OCI-LY7 (cell line): ENCODE measurements around the gene CR1L. TPM values are rescaled to one million over a fixed set of nuclear protein-coding genes. Genes with fewer than 3 reads are reported as not detected.
A peak's percentile ranks its signal among the peaks of the same experiment; 100 is the strongest.

Experiments
- BruUV-seq: library from RNA; stranded (reverse); fragments of 400-500 nt; replicated peaks from 2 replicates; lab custom pipeline; 2021; lab: Mats Ljungman, UMichigan
- CTCF ChIA-PET: fragments of 300-600 bp; sonication (Branson Sonifier 250); formaldehyde crosslinking; loops from one replicate; lab custom pipeline; 2022; ENCODE audit warnings: antibody characterized with exemption; ENCODE audit not compliant: unreplicated experiment; lab: Charles Lee
- POLR2A ChIA-PET: fragments of 300-600 bp; sonication (Branson Sonifier 250); formaldehyde crosslinking; loops from one replicate; lab custom pipeline; 2022; ENCODE audit warnings: antibody characterized with exemption; lab: Charles Lee
- DNase-seq: peaks from one replicate; pipeline ENCODE4 v3.0.0-alpha.2; 2015; ENCODE audit warnings: low spot score
- H2AFZ ChIP-seq: fragments of 200-600 bp; sonication (generic), shearing (Covaris generic); 2 replicates; pipeline ENCODE4 v1.6.1; 2014; ENCODE audit warnings: mild to moderate bottlenecking, antibody characterized with exemption, low read length, moderate library complexity
- H3K27ac ChIP-seq: fragments of 200-600 bp; sonication (generic); 2 replicates; pipeline ENCODE4 v1.5.1; 2014; ENCODE audit warnings: mixed run types, low read depth, mild to moderate bottlenecking, moderate library complexity, low read length, inconsistent platforms; ENCODE audit not compliant: poor library complexity, severe bottlenecking
- H3K36me3 ChIP-seq: fragments of 200-600 bp; sonication (generic); 2 replicates; pipeline ENCODE4 v1.6.1; 2014; ENCODE audit warnings: mild to moderate bottlenecking, antibody characterized with exemption, low read length, moderate library complexity, mixed read lengths; ENCODE audit not compliant: insufficient read depth
- H3K4me1 ChIP-seq: fragments of 200-600 bp; sonication (generic); 2 replicates; pipeline ENCODE4 v1.5.1; 2014; ENCODE audit warnings: mild to moderate bottlenecking, low read length; ENCODE audit not compliant: insufficient read depth, poor library complexity, severe bottlenecking
- H3K4me2 ChIP-seq: fragments of 200-600 bp; sonication (generic); 2 replicates; pipeline ENCODE4 v1.6.1; 2014; ENCODE audit warnings: mild to moderate bottlenecking, low read length
- H3K4me3 ChIP-seq: fragments of 200-600 bp; sonication (generic); 2 replicates; pipeline ENCODE4 v1.5.1; 2014; ENCODE audit warnings: mild to moderate bottlenecking, low read depth, low read length; ENCODE audit not compliant: poor library complexity, severe bottlenecking
- H3K79me2 ChIP-seq: fragments of 200-600 bp; sonication (generic); 2 replicates; pipeline ENCODE4 v1.6.1; 2016; ENCODE audit warnings: low read depth, mild to moderate bottlenecking, low read length, moderate library complexity, mixed read lengths; ENCODE audit not compliant: insufficient read depth
- H3K9me2 ChIP-seq: fragments of 200-600 bp; sonication (generic); 2 replicates; pipeline ENCODE4 v1.6.1; 2016; ENCODE audit warnings: mild to moderate bottlenecking, low read length, mixed read lengths; ENCODE audit not compliant: insufficient read depth
- H3K9me3 ChIP-seq: fragments of 200-600 bp; sonication (generic); 2 replicates; pipeline ENCODE4 v1.6.1; 2014; ENCODE audit warnings: mild to moderate bottlenecking, mixed run types, low read length, mixed read lengths
- H4K20me1 ChIP-seq: fragments of 200-600 bp; sonication (generic); 2 replicates; pipeline ENCODE4 v1.6.1; 2014; ENCODE audit warnings: mild to moderate bottlenecking, antibody characterized with exemption, low read length, moderate library complexity, mixed read lengths; ENCODE audit not compliant: insufficient read depth
- EZH2phosphoT487 ChIP-seq: fragments of 200-600 bp; sonication (generic); IDR thresholded peaks from 2 replicates; pipeline ENCODE4 v1.6.1; 2018; ENCODE audit warnings: low read depth, borderline replicate concordance, mild to moderate bottlenecking, mixed run types, antibody characterized with exemption, low read length, moderate library complexity, mixed read lengths
- intact Hi-C: fragments of 100-400 bp; cut with micrococcal nuclease; formaldehyde crosslinking; loops from one replicate; pipeline ENCODE4 v1.10.0; 2022; ENCODE audit not compliant: unreplicated experiment
- total RNA-seq, 2 experiments: library from RNA; depleted of rRNA in 1 of 2; stranded (reverse); fragments of >200 nt in 1 of 2; shearing (Covaris generic) in 1 of 2; gene quantifications; 2 replicates each; pipeline ENCODE4 v1.2.3, GENCODE V29; 2014 to 2022
- TF ChIP-seq, protein P1 (sequence below): fragments of 200-600 bp; sonication (generic); conservative IDR thresholded peaks from 2 replicates; pipeline ENCODE4 v1.5.1; 2014; ENCODE audit warnings: mild to moderate bottlenecking, antibody characterized with exemption, low read length, moderate library complexity, mixed read lengths

The CR1L gene
- total RNA-seq, 2 experiments from 2014 or later: not detected

DNA sequence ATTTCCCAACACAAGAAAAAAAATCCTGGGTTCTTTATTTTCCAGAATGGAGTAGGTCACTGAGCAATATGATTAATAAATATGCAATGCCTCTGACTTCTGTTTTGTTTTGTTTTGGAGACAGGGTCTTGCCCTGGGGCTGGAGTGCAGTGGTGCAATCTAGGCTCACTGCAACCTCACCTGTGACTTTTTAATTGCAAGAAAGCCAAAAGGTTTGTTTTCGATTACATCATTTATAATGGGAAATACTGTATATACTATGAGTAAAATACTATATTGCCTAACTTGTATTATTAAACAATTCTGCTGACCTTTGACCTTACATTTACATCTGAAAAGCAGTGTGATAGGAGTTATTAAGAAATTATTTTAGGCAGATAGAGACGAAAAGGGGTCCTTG is 95.3 kb downstream of the CR1L start:
- Histone ChIP-seq H3K9me2 (no peaks in the 10 kb centered on the region), H3K4me3 (no peak overlapping the region), H3K4me2 (no peak overlapping the region), H3K9me3 (no peaks in the 10 kb centered on the region), H3K4me1 (peaks cover 24% of the 10 kb centered on the region), H3K79me2 (no peaks in the 10 kb centered on the region), H4K20me1 (no peaks in the 10 kb centered on the region), H3K36me3 (no peaks in the 10 kb centered on the region), H2AFZ (peak overlapping the region; percentile 33; the same call in 1 of the 2 replicates), H3K27ac (no peak overlapping the region)
- CTCF ChIA-PET: no interaction called here
- no TSS peak for BruUV-seq
- no peak for DNase-seq
- no peak for TF ChIP-seq EZH2phosphoT487
- TF ChIP-seq, protein P1, sequence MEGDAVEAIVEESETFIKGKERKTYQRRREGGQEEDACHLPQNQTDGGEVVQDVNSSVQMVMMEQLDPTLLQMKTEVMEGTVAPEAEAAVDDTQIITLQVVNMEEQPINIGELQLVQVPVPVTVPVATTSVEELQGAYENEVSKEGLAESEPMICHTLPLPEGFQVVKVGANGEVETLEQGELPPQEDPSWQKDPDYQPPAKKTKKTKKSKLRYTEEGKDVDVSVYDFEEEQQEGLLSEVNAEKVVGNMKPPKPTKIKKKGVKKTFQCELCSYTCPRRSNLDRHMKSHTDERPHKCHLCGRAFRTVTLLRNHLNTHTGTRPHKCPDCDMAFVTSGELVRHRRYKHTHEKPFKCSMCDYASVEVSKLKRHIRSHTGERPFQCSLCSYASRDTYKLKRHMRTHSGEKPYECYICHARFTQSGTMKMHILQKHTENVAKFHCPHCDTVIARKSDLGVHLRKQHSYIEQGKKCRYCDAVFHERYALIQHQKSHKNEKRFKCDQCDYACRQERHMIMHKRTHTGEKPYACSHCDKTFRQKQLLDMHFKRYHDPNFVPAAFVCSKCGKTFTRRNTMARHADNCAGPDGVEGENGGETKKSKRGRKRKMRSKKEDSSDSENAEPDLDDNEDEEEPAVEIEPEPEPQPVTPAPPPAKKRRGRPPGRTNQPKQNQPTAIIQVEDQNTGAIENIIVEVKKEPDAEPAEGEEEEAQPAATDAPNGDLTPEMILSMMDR: no peak
- POLR2A ChIA-PET: interaction anchor here (0.7 kb wide), 1 partner anchor 24 kb away, joined by 3 read pairs; no protein-coding TSS in a partner anchor
- intact Hi-C loops: loop anchor here (10.0 kb wide), 1 partner anchor 285 kb away; the partner anchor contains the start of gene CR2

GRCh38 chr1:207742850-207743555 is 98.1 kb downstream of the CR1L start:
- Histone ChIP-seq H4K20me1 (no peaks in the 10 kb centered on the region), H3K4me2 (no peak overlapping the region), H3K79me2 (peaks cover 6% of the 10 kb centered on the region; the same call in 1 of the 2 replicates), H2AFZ (peak overlapping the region; percentile 39; the same call in 1 of the 2 replicates), H3K9me3 (no peaks in the 10 kb centered on the region), H3K4me3 (no peak overlapping the region), H3K9me2 (no peaks in the 10 kb centered on the region), H3K36me3 (no peaks in the 10 kb centered on the region), H3K4me1 (peaks cover 52% of the 10 kb centered on the region), H3K27ac (peak overlapping the region; percentile 27)
- ChIA-PET POLR2A (no interaction called here), CTCF (no interaction called here)
- no TSS peak for BruUV-seq
- DNase-seq: no peak
- TF ChIP-seq EZH2phosphoT487: no peak
- TF ChIP-seq, protein P1: no peak
- intact Hi-C loops: loop anchor here (10.0 kb wide), 1 partner anchor 288 kb away; the partner anchor contains the start of gene CR2
